ENCODE data around the gene ATP6V0B.

Gene ATP6V0B

DNA sequence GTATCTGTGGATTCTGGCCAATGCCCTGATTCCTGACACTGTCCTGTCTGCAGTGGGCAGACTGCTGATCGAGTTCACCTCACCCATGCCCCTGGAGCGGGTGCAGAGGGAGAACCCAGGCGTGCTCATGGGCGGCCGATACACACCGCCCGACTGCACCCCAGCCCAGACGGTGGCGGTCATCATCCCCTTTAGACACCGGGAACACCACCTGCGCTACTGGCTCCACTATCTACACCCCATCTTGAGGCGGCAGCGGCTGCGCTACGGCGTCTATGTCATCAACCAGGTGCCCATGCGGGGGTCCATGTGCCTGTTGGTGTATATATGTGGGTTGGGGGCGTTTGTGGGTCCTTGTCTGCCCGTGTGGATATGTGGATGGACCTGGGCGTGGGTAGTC, 6.9 kb downstream of the ATP6V0B start:
- Histone ChIP-seq H2AFZ (ENCODE audit: low read length) (no peak overlapping the region), H3K36me3 (ENCODE audit: insufficient read depth, low read length) (no peaks in the 10 kb centered on the region; the same call in 1 of the 2 replicates), H3K4me1 (ENCODE audit: insufficient read depth, low read length, poor library complexity, severe bottlenecking) (peaks cover 34% of the 10 kb centered on the region), H3K4me2 (ENCODE audit: low read depth, low read length, poor library complexity, severe bottlenecking) (peak overlapping the region; percentile 10), H3K9ac (ENCODE audit: low read depth, low read length, poor library complexity, severe bottlenecking) (no peak overlapping the region), H3K9me2 (replicated peaks; ENCODE audit: low read depth, low read length) (no peaks in the 10 kb centered on the region), H3K4me3 (ENCODE audit: low read length, poor library complexity, severe bottlenecking) (no peak overlapping the region), H3F3A (ENCODE audit: low read depth) (no peaks in the 10 kb centered on the region), H4K20me1 (ENCODE audit: insufficient read depth, low read length, poor library complexity, severe bottlenecking) (peaks cover 20% of the 10 kb centered on the region), H3K9me3 (ENCODE audit: insufficient read depth, low read depth, low read length) (no peaks in the 10 kb centered on the region), H3K79me2 (ENCODE audit: insufficient read depth, low read length) (peaks cover 28% of the 10 kb centered on the region; the same call in 1 of the 2 replicates), H3K27me3 (ENCODE audit: insufficient read depth, low read length, poor library complexity, severe bottlenecking) (no peaks in the 10 kb centered on the region)
- TF ChIP-seq EZH2phosphoT487 (IDR thresholded peaks at IDR 0.05; ENCODE audit: borderline replicate concordance) (no peak), CTCF (conservative IDR thresholded peaks at IDR 0.05; ENCODE audit: low read length) (no peak)

DNA sequence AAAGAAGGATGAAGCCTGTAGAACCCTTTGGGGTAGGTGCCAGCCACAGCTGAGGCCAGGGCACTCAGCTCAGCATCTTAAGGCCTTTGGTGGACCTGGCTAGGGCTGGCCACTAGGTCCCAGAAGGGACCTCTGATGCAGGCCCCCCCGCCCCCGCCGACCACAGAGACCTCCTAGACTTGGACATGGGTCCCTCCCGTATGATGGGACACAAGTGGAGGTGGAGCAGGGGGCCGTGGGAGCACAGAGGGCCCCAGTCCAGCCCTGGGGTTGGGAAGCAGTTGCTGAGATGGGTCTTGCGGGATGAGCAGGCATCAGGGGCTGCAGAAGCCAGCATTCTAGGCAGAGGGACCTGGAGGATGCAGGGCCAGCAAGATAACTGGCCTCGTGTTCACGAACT, 7.5 kb downstream of the ATP6V0B start:
- no peak overlapping the region for H3K4me3 ChIP-seq (ENCODE audit: low read length, poor library complexity, severe bottlenecking)
- H2AFZ ChIP-seq (ENCODE audit: low read length) = no peak overlapping the region
- TF ChIP-seq CTCF (conservative IDR thresholded peaks at IDR 0.05; ENCODE audit: low read length) (no peak), EZH2phosphoT487 (IDR thresholded peaks at IDR 0.05; ENCODE audit: borderline replicate concordance) (no peak)
- peaks cover 22% of the 10 kb centered on the region; the same call in 1 of the 2 replicates for H3K79me2 ChIP-seq (ENCODE audit: insufficient read depth, low read length)
- H3K4me1 ChIP-seq (ENCODE audit: insufficient read depth, low read length, poor library complexity, severe bottlenecking) = peaks cover 28% of the 10 kb centered on the region
- H3K4me2 ChIP-seq (ENCODE audit: low read depth, low read length, poor library complexity, severe bottlenecking) = no peak overlapping the region
- no peak overlapping the region for H3K9ac ChIP-seq (ENCODE audit: low read depth, low read length, poor library complexity, severe bottlenecking)
- no peaks in the 10 kb centered on the region for H3K9me3 ChIP-seq (ENCODE audit: insufficient read depth, low read depth, low read length)
- H3K27me3 ChIP-seq (ENCODE audit: insufficient read depth, low read length, poor library complexity, severe bottlenecking) = no peaks in the 10 kb centered on the region
- H3K9me2 ChIP-seq (replicated peaks; ENCODE audit: low read depth, low read length) = no peaks in the 10 kb centered on the region
- peaks cover 16% of the 10 kb centered on the region for H4K20me1 ChIP-seq (ENCODE audit: insufficient read depth, low read length, poor library complexity, severe bottlenecking)
- no peaks in the 10 kb centered on the region for H3F3A ChIP-seq (ENCODE audit: low read depth)
- no peaks in the 10 kb centered on the region; the same call in 1 of the 2 replicates for H3K36me3 ChIP-seq (ENCODE audit: insufficient read depth, low read length)

GRCh38 chr1:43982808-43983207, 8.0 kb downstream of the ATP6V0B start:
- H3K9me2 ChIP-seq (replicated peaks; ENCODE audit: low read depth, low read length) = no peaks in the 10 kb centered on the region
- no peak overlapping the region for H2AFZ ChIP-seq (ENCODE audit: low read length)
- TF ChIP-seq CTCF (conservative IDR thresholded peaks at IDR 0.05; ENCODE audit: low read length) (no peak), EZH2phosphoT487 (IDR thresholded peaks at IDR 0.05; ENCODE audit: borderline replicate concordance) (no peak)
- peaks cover 16% of the 10 kb centered on the region; the same call in 1 of the 2 replicates for H3K79me2 ChIP-seq (ENCODE audit: insufficient read depth, low read length)
- no peak overlapping the region for H3K4me3 ChIP-seq (ENCODE audit: low read length, poor library complexity, severe bottlenecking)
- no peak overlapping the region for H3K4me2 ChIP-seq (ENCODE audit: low read depth, low read length, poor library complexity, severe bottlenecking)
- H3K36me3 ChIP-seq (ENCODE audit: insufficient read depth, low read length) = no peaks in the 10 kb centered on the region; the same call in 1 of the 2 replicates
- H3K4me1 ChIP-seq (ENCODE audit: insufficient read depth, low read length, poor library complexity, severe bottlenecking) = peaks cover 24% of the 10 kb centered on the region
- H3F3A ChIP-seq (ENCODE audit: low read depth) = no peaks in the 10 kb centered on the region
- H3K9ac ChIP-seq (ENCODE audit: low read depth, low read length, poor library complexity, severe bottlenecking) = no peak overlapping the region
- peaks cover 10% of the 10 kb centered on the region for H4K20me1 ChIP-seq (ENCODE audit: insufficient read depth, low read length, poor library complexity, severe bottlenecking)
- no peaks in the 10 kb centered on the region for H3K9me3 ChIP-seq (ENCODE audit: insufficient read depth, low read depth, low read length)
- H3K27me3 ChIP-seq (ENCODE audit: insufficient read depth, low read length, poor library complexity, severe bottlenecking) = no peaks in the 10 kb centered on the region

Data from Loucy (cell line).